Mucosa of descending colon (tissue), 3 donors: ENCODE data around the gene KRT12. TPM values are rescaled to one million over a fixed set of nuclear protein-coding genes. Genes with fewer than 3 reads are reported as not detected.

Experiments used
- ATAC-seq: fragments of 200-7000 bp; cut with Tn5 transposase; one replicate; pipeline ENCODE4 v1.9.1; 2020; ENCODE audit warnings: mild to moderate bottlenecking, moderate library complexity
- DNase-seq, 3 donors: peaks; one replicate each; pipeline ENCODE4 v3.0.0-alpha.2; 2020
- H3K36me3 ChIP-seq: fragments of 200-600 bp; one replicate; pipeline ENCODE4 v1.8.0; 2021; ENCODE audit warnings: low read depth, mild to moderate bottlenecking
- H3K4me1 ChIP-seq: fragments of 200-600 bp; one replicate; pipeline ENCODE4 v1.8.0; 2021; ENCODE audit warnings: low read depth, mild to moderate bottlenecking
- H3K4me3 ChIP-seq: fragments of 200-600 bp; one replicate; pipeline ENCODE4 v1.8.0; 2021; ENCODE audit warnings: mild to moderate bottlenecking
- H3K9me3 ChIP-seq: fragments of 200-600 bp; one replicate; pipeline ENCODE4 v1.8.0; 2021; ENCODE audit warnings: mild to moderate bottlenecking
- intact Hi-C, 2 donors: fragments of 100-400 bp; cut with DNase I in 1 of 2; cut with micrococcal nuclease in 1 of 2; formaldehyde crosslinking; loops; one replicate each; pipeline versions ENCODE4 v1.11.0 to v1.11.1; 2022; cut with DNase I, micrococcal nuclease
- long read RNA-seq, 2 donors: library from polyadenylated mRNA; unstranded; transcript quantifications; one replicate each; pipeline ENCODE4 v2.0.0, GENCODE V29; 2019 to 2021
- total RNA-seq, 3 donors: library from RNA; stranded (reverse); fragmentation: NEBNext Ultra II Directional in 2 of 3; extraction: Animal tissue kit (Norgen Biotek cat#: 25700) in 2 of 3; gene quantifications; one replicate each; pipeline versions ENCODE4 v1.2.1 to v1.2.4, GENCODE V29; 2021 to 2023
- TF ChIP-seq, protein P1 (sequence below): fragments of 200-600 bp; IDR thresholded peaks from one replicate; pipeline ENCODE4 v1.8.0; 2022; ENCODE audit warnings: antibody characterized with exemption, mild to moderate bottlenecking
- donor health status: DM: no; HTN: no; CAD: no; lungs with moderate emphysema.
- donor health status: DM: no; HTN: no; CAD: no.
- donor health status: DM: no; HTN: yes; CAD: no.

The KRT12 gene
- 1 to 10 TPM in 2 of 3 donors, under 1 TPM in 1; 0.80 to 6.0 (median 2.5) TPM for total RNA-seq
- long read RNA-seq, donor 1, partial matches to known transcripts, result 0 of 3 reads
- long read RNA-seq, donor 1, other reads (novel, unspliced or antisense), result 3 of 3 reads
- long read RNA-seq, donor 2, result 0 reads

DNA sequence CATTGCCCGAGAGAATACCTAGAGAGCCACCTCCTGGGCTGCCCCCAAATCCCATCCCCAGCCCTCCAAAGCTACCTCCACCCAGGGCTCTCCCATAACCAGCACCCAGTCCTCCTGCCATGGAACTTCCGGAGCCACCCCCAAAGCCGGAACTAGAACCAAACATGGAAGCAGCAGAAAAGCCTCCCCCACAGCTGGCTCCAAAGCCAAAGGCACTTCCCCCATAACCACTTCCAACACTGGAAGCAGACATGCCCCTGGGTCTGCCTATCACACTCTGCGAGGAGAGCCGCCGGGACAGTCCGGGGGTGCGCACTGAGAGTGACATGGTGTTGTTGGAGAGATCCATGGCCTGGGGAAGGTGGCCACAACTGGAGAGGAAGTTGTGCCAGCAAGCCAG is at the start of gene KRT12:
KRT12 (minus strand) TSS at position 386 of the 400 bp plus-strand sequence; CDS start at position 349, 37 bp downstream.
- TF ChIP-seq, protein P1, sequence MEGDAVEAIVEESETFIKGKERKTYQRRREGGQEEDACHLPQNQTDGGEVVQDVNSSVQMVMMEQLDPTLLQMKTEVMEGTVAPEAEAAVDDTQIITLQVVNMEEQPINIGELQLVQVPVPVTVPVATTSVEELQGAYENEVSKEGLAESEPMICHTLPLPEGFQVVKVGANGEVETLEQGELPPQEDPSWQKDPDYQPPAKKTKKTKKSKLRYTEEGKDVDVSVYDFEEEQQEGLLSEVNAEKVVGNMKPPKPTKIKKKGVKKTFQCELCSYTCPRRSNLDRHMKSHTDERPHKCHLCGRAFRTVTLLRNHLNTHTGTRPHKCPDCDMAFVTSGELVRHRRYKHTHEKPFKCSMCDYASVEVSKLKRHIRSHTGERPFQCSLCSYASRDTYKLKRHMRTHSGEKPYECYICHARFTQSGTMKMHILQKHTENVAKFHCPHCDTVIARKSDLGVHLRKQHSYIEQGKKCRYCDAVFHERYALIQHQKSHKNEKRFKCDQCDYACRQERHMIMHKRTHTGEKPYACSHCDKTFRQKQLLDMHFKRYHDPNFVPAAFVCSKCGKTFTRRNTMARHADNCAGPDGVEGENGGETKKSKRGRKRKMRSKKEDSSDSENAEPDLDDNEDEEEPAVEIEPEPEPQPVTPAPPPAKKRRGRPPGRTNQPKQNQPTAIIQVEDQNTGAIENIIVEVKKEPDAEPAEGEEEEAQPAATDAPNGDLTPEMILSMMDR, result no peak
- intact Hi-C loops, result no loop called here
- H3K36me3 ChIP-seq, result no peaks in the 10 kb centered on the region
- DNase-seq (no peak), ATAC-seq (no peak)
- no peak within 1 kb of the TSS for H3K4me3 ChIP-seq
- H3K9me3 ChIP-seq, result no peaks in the 10 kb centered on the region
- H3K4me1 ChIP-seq, result no peaks in the 10 kb centered on the region

DNA sequence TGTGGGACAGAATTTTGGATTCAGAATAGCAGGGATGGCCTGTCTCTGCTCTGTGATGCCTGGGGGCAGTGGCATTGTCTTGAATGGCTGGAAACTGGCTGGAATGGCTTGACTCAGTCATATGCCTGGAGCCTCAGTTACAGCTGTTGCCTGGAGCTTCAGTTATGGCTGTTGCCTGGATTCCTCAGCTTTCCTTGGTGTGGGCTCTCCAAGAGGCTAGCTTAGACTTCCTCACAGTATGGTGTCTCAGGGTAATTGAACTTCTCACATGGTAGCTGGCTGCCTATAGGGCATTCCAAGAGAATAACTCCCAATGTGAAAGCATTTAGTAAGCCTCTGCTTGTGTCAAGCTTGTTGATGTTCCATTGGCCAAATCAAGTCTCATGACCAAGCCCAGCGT is 49.3 kb upstream of the KRT12 start:
- intact Hi-C loops, result no loop called here
- ATAC-seq (no peak), DNase-seq (no peak)
- Histone ChIP-seq H3K36me3 (no peaks in the 10 kb centered on the region), H3K4me1 (no peaks in the 10 kb centered on the region), H3K9me3 (no peaks in the 10 kb centered on the region), H3K4me3 (no peak overlapping the region)
- TF ChIP-seq, protein P1, result no peak

- TF ChIP-seq, protein P1, result no peak
- DNase-seq (no peak), ATAC-seq (no peak)
- H3K4me1 ChIP-seq, result no peaks in the 10 kb centered on the region
- no peak overlapping the region for H3K4me3 ChIP-seq
- intact Hi-C loops, result no loop called here
- no peaks in the 10 kb centered on the region for H3K36me3 ChIP-seq
- H3K9me3 ChIP-seq, result no peaks in the 10 kb centered on the region
Measured at GRCh38 chr17:40915721-40916256, 48.8 kb upstream of the KRT12 start.

- H3K36me3 ChIP-seq, result no peaks in the 10 kb centered on the region
- no peaks in the 10 kb centered on the region for H3K9me3 ChIP-seq
- intact Hi-C loops, result no loop called here
- TF ChIP-seq, protein P1, result no peak
- no peak overlapping the region for H3K4me3 ChIP-seq
- no peaks in the 10 kb centered on the region for H3K4me1 ChIP-seq
- DNase-seq, result no peak
- peak; percentile 35 for ATAC-seq
Measured at GRCh38 chr17:40915199-40915661, 48.2 kb upstream of the KRT12 start.

- H3K4me3 ChIP-seq, result no peak overlapping the region
- H3K4me1 ChIP-seq, result peaks cover 7% of the 10 kb centered on the region
- ATAC-seq, result no peak
- H3K9me3 ChIP-seq, result no peaks in the 10 kb centered on the region
- intact Hi-C loops, result no loop called here
- H3K36me3 ChIP-seq, result no peaks in the 10 kb centered on the region
- no peak for DNase-seq
- TF ChIP-seq, protein P1, result no peak
Measured at GRCh38 chr17:40914075-40914855, 47.2 kb upstream of the KRT12 start.
